ENCODE measurements around the gene RFX2.
"Not testable (repeated sequence)": the region's sequence is repeated elsewhere in the genome, so short reads cannot be mapped to it uniquely, and the experiment has no call there.

The RFX2 gene

DNA sequence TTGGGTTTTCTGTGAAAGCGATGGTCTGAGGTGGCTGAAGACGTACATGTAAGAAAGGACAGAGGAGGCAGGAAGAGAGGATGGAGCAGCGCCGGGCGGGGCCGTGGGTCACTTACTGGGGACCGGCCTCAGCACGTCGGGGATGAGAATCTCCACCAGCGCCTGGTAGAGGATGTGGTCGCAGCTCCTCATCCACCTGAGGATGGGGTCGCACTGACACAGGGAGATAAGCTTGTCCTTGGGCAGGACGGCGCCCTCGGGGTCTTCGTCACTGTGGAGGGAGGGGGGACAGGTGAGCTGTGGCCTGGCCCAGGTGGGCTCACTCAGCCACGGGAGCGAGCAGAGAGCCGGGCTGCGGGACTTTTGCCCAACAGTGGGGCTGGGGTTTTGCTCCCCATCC is 103.4 kb downstream of the RFX2 start:
- Histone ChIP-seq H3K4me3 (replicated peaks; ENCODE audit: insufficient read depth, low read length) (no peak overlapping the region), H3K27me3 (ENCODE audit: insufficient read depth, poor library complexity, severe bottlenecking) (no peaks in the 10 kb centered on the region), H3K27ac (replicated peaks) (no peak overlapping the region)
- no peak for TF ChIP-seq SPI1 (IDR thresholded peaks at IDR 0.05; ENCODE audit: borderline replicate concordance, low read depth)
- TF ChIP-seq POLR2AphosphoS5 (IDR thresholded peaks at IDR 0.05; ENCODE audit: low read depth) = no peak
- TF ChIP-seq GABPA (IDR thresholded peaks at IDR 0.05; ENCODE audit: low read depth) = no peak
- TF ChIP-seq, protein P1, sequence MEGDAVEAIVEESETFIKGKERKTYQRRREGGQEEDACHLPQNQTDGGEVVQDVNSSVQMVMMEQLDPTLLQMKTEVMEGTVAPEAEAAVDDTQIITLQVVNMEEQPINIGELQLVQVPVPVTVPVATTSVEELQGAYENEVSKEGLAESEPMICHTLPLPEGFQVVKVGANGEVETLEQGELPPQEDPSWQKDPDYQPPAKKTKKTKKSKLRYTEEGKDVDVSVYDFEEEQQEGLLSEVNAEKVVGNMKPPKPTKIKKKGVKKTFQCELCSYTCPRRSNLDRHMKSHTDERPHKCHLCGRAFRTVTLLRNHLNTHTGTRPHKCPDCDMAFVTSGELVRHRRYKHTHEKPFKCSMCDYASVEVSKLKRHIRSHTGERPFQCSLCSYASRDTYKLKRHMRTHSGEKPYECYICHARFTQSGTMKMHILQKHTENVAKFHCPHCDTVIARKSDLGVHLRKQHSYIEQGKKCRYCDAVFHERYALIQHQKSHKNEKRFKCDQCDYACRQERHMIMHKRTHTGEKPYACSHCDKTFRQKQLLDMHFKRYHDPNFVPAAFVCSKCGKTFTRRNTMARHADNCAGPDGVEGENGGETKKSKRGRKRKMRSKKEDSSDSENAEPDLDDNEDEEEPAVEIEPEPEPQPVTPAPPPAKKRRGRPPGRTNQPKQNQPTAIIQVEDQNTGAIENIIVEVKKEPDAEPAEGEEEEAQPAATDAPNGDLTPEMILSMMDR (IDR thresholded peaks at IDR 0.05; ENCODE audit: insufficient read depth, low read length) = no peak
- TF ChIP-seq, protein P2, sequence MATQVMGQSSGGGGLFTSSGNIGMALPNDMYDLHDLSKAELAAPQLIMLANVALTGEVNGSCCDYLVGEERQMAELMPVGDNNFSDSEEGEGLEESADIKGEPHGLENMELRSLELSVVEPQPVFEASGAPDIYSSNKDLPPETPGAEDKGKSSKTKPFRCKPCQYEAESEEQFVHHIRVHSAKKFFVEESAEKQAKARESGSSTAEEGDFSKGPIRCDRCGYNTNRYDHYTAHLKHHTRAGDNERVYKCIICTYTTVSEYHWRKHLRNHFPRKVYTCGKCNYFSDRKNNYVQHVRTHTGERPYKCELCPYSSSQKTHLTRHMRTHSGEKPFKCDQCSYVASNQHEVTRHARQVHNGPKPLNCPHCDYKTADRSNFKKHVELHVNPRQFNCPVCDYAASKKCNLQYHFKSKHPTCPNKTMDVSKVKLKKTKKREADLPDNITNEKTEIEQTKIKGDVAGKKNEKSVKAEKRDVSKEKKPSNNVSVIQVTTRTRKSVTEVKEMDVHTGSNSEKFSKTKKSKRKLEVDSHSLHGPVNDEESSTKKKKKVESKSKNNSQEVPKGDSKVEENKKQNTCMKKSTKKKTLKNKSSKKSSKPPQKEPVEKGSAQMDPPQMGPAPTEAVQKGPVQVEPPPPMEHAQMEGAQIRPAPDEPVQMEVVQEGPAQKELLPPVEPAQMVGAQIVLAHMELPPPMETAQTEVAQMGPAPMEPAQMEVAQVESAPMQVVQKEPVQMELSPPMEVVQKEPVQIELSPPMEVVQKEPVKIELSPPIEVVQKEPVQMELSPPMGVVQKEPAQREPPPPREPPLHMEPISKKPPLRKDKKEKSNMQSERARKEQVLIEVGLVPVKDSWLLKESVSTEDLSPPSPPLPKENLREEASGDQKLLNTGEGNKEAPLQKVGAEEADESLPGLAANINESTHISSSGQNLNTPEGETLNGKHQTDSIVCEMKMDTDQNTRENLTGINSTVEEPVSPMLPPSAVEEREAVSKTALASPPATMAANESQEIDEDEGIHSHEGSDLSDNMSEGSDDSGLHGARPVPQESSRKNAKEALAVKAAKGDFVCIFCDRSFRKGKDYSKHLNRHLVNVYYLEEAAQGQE (IDR thresholded peaks at IDR 0.05; ENCODE audit: insufficient replicate concordance, low read depth) = no peak
- no peak for DNase-seq (ENCODE audit: low read depth in 1 of 2, low spot score in 1 of 2)

DNA sequence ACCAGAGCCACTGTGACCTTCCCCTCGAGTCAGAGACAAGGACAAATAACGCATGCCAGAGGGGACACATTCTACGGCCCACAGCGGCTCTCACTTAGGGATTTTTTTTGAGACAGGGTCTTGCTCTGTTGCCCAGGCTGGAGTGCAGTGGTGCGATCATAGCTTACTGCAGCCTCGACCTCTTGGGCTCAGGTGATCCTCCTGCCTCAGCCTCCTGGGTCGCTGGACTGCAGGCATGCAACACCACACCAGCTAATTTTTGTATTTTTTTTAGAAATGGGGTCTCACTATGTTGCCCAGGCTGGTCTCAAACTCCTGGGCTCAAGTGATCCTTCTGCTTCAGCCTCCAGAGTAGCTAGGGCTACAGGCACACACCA is 104.2 kb downstream of the RFX2 start:
- H3K4me3 ChIP-seq (replicated peaks; ENCODE audit: insufficient read depth, low read length); DNase-seq (ENCODE audit: low read depth in 1 of 2, low spot score in 1 of 2); H3K27me3 ChIP-seq (ENCODE audit: insufficient read depth, poor library complexity, severe bottlenecking); H3K27ac ChIP-seq (replicated peaks): not testable (repeated sequence)

DNA sequence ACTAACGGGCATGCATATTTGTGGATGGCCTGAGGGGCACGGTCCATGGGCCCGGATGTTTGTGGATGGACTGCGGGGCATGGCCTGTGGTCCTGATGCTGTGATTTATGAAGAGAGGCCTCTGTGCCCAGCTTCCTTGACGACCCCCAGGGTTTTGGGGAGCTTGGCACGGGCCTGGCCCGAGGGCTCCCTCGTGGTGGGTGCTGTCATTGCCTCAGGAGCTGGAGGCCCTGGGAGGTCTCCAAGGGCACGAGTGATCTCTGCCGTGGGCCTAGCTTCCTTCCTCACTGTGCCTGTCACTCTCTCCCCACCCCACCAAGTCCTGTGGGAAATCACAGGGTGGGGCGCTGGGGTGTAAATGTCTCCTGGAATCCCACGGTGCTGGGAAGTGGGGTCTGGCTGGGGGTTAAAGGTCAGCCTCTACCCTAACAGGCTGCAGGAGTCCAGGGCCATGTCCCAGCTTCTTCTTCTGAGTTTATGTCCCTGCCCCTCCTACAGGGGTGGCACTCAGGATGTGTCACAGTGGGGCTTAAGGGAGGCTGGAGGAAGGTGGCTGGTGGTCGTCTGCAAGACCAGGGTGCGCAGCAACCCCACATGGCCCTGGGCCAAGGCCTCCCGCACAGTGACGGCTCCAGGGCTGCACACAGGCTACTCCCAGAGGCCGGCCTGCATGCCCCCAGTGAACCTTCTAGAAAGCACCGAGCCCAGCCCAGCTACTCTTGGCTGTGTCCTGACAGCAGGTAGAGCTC is 104.8 kb downstream of the RFX2 start:
- TF ChIP-seq, protein P2 (IDR thresholded peaks at IDR 0.05; ENCODE audit: insufficient replicate concordance, low read depth) = no peak
- TF ChIP-seq GABPA (IDR thresholded peaks at IDR 0.05; ENCODE audit: low read depth) (no peak), SPI1 (IDR thresholded peaks at IDR 0.05; ENCODE audit: borderline replicate concordance, low read depth) (no peak)
- DNase-seq (ENCODE audit: low read depth in 1 of 2, low spot score in 1 of 2) = no peak
- no peak overlapping the region for H3K27ac ChIP-seq (replicated peaks)
- H3K27me3 ChIP-seq (ENCODE audit: insufficient read depth, poor library complexity, severe bottlenecking) = no peaks in the 10 kb centered on the region
- no peak overlapping the region for H3K4me3 ChIP-seq (replicated peaks; ENCODE audit: insufficient read depth, low read length)

DNA sequence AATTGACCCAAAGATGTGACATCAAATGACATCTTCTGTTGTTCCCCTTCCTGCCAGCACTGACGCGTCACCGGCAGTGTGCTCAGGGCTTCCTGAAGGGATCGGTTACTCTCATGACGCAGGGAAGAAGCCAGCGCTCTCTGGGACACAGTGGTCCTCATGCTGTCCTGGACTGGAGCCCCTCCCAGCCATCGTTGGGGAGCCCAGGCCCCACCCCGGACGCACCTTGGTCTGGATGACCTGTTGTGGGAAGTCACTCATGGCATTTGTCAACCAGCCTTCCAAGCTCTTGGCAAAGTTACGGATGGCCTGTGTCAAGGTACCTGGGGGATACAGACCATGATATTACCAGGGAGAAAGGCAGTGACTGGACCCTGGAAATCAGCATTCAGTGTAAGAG is 106.3 kb downstream of the RFX2 start:
- no peak for DNase-seq (ENCODE audit: low read depth in 1 of 2, low spot score in 1 of 2)
- Histone ChIP-seq H3K4me3 (replicated peaks; ENCODE audit: insufficient read depth, low read length) (no peak overlapping the region), H3K27me3 (ENCODE audit: insufficient read depth, poor library complexity, severe bottlenecking) (no peaks in the 10 kb centered on the region), H3K27ac (replicated peaks) (no peak overlapping the region)
- TF ChIP-seq SPI1 (IDR thresholded peaks at IDR 0.05; ENCODE audit: borderline replicate concordance, low read depth) (no peak), POLR2AphosphoS5 (IDR thresholded peaks at IDR 0.05; ENCODE audit: low read depth) (no peak), GABPA (IDR thresholded peaks at IDR 0.05; ENCODE audit: low read depth) (no peak)
- TF ChIP-seq, protein P2 (IDR thresholded peaks at IDR 0.05; ENCODE audit: insufficient replicate concordance, low read depth) = no peak
- TF ChIP-seq, protein P1 (IDR thresholded peaks at IDR 0.05; ENCODE audit: insufficient read depth, low read length) = no peak
